HG03460 (cell line): Measurements from ENCODE around the gene CLSTN2.

Experiments
- ATAC-seq: cut with Tn5 transposase; IDR thresholded peaks from one replicate; pipeline ENCODE4 v1.9.1; 2021; ENCODE audit not compliant: unreplicated experiment

CLSTN2 gene

DNA sequence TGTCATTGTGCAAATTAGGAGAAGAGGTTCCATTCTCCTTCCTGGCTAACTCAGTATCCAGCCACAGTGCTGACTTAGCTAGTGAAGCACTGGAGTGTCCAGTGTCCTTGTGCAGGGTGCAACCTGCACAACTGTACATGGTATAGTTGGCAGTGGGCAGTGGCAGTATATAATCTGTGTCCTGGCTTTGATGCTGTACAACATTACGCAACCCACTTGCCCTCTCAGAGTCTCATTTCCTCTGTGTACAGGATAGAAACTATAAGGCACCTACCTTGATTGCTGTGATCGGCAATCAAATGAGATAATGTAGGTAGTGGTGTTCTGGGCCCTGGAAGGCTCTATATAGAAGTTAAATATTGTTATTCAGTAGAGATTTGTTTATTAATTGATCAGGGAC is 333.6 kb downstream of the CLSTN2 start:
- no peak for ATAC-seq

DNA sequence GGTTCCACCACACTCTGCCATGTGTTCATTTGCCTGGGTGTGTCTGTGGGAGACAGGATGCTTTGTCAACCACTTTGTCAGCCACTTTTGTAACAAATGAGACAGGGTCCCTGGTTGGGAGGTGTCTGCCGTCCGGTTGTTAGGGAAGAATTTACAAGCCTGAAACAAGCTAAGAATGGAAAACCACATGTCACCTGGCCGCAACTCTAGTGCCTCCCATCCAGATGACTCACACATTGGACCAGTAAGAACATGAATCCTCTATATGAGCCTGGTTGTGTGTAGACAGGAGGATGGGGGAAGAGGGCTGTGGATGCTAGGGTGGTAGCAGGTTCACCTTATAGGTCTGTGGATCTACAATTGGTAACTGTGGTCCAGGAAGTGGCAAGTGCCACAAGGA is 335.3 kb downstream of the CLSTN2 start:
- ATAC-seq = no peak

DNA sequence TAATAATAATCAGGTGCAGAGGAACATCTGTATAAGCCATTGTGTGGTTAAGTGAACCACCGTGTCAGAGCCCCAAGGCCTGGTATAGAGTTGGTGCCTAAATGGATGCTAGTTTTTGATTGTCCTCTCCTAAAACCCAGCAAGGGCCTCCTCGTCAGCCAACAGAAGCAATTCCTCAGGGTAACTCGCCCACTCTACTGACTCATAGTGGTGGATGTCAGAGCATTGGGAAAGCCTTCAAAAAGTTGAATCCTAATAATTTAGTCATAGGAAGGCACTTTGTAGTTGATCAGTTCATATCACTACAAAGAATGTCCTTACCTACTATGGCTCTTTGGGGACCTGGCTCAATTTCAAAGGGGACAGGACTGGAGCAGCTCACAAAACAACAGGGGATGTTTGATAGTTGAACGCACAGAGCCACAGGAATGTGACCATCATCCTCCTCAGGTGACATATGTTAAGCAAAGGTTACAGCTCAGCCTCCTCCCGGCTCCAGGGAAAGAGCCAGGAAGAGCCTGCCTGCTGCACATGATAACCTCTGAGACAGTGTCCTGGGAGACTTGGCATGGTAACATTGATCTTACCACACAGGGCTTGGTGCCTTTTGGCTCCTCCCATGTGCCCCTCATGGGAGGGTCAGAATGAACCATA is 338.7 kb downstream of the CLSTN2 start:
- no peak for ATAC-seq

DNA sequence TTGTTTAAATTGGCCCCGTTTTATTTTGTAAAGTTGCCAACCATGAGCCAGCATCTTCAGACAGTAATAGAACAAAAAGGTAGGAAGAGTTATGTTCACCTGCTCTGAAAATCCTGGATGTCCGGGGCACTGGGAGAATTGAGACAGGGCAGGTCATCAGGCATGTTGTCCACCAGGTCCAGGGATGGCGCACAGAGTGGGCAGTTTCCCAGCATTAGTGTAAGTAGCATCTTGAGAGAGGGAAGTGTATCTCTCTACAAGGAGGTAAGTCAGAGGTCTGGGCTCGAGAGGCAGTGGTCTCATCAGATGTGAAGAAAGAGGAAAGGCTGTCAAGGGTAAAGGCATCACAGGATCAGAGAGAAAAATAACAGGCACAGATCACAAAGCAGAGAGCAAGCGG is 339.4 kb downstream of the CLSTN2 start:
- ATAC-seq = no peak

DNA sequence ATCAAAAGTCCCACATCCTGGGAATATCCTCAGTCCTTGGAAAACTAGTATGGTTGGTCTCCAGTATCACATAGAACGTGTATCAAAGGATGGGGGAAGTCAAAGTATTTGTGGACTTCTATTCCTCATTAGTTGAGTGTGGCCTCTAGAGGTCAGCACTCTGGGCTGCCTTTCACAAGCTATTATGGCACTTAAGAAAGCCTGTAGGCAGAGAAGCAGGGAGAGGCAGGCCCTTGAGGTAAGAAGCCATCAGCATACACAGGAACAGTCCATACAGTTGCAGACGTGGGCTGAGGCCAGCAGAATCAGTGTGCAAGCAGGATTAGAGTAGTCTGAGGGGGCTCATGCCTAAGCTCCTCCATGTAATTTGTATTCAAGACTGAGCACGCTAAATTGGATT is 341.7 kb downstream of the CLSTN2 start:
- no peak for ATAC-seq

DNA sequence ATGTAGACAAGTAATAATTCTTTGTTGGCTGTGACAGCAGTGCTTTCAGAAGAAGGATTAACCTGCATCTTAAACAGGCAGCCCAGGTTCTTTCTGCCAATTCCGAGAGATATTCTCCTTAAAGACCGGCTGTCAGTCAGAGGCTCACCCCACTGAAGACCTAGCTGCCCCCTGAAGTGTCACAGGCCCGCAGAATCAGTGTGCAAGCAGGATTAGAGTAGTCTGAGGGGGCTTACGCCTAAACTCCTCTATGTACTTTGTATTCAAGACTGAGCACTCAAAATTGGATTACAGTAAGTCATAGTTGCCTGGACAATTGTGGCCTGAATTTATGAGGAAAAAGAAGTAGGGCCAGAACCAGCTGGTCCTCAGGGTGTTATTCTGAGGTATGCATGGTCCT is 342.9 kb downstream of the CLSTN2 start:
- ATAC-seq = no peak

DNA sequence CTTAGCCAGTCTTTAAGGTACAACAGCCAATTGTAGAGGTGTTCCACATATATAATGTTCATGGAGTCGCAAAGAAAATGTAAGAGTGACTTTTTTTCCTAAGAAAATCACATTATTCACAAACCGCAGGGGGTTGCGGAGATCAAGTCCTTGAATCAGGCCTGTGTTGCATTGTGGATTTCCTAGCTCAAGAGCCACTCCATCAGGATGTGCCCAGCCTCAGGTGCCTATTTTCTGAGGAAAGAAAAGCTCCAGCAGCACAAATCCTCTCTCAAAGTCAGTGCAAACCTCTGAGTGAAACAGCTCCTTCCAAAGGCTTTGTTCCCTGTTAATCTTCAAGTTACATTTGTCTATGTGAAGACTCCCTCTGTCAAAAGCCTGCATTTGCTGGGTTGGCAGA is 349.4 kb downstream of the CLSTN2 start:
- no peak for ATAC-seq

DNA sequence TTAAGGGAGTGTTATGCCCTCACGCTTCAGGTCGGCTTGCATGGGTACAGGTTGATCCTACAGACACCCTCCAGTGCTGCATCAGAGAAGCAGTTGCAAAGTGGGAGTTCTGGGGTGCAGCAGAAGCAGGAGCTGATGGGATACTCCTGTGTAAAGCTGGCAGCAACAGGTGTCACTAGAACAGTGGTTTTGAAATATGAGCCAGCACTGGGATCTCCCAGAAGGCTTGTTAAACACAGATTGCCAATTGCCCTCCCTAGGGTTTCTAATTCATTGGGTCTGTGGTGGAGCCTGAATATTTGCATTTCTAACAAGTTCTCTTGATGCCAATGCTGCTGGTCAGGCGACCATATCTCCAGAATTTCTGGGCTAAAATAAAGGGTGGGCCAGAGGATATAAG is 350.4 kb downstream of the CLSTN2 start:
- ATAC-seq = no peak

DNA sequence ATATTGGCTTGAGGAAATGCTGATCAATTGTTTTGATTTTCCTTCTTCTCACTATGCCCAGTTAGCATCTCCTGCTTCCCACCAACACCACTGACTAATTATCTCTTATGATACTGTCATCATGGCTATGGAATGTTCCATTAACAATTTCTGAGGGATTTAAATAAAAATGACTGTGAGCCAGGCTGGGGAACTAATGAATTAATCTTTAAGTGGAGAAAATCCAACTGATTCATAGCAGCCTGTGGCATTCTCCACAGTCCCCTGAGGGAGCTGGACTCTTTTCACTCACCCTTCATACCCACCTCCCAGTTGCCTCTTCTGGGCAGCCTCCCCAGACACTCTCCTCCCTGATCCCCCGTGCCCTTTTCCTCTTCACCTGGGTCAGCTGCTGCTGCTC is 353.6 kb downstream of the CLSTN2 start:
- ATAC-seq = no peak

DNA sequence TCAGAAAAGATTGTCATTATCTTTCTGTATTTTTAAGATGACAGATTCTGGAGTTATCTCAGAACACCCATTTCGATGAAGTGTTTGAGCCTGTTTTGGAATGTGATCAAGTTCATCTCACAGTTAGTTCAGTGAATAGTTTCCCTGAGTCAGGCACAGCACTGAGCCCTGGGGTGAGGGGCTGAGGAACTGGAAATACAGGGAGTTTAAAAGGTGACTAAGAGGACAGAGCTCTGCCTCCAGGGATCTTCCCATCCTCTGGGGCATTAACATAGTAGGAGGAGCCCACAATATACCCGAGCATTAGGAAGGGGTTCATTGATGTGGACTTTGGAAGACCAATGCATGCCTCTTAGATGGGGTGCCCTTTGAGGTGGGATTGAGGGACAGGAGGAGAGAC is 355.1 kb downstream of the CLSTN2 start:
- no peak for ATAC-seq

DNA sequence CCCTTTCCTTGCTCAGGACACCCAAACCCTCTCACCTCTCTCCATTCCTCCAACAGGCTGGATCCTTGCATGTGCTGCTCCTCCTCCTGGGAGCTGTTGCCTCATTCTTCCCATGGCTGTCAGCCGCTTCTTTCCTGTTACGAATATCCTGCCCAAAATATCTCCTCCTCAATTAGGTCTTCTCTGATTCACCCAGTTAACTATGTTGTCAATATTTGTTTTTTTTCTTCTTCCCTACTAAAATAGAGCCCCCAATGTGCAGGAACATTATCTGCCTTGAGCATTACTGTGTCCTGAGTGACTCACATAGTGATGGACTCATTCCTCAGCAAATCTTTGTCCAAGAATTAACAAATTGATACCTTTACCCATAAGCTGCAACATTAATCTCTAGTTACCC is 357.2 kb downstream of the CLSTN2 start:
- no peak for ATAC-seq

DNA sequence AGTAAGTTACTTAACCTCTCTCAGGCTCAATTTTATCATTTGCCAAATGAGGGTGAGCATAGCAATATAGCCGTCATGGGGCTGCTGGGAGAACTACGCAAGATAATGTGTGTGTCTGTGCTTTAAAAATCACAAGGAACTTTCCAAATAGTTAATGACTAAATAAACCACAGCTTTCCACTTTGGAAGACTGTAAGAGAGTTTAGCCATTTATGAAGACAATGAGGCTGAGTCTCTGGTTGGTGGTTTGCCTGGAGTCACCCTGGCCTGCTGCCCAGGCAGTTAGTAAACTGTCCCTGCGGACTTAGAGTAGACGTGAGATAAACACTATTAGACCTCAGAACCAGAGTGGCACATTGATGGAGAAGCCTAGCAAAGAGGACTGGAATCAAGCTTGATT is 357.7 kb downstream of the CLSTN2 start:
- no peak for ATAC-seq

DNA sequence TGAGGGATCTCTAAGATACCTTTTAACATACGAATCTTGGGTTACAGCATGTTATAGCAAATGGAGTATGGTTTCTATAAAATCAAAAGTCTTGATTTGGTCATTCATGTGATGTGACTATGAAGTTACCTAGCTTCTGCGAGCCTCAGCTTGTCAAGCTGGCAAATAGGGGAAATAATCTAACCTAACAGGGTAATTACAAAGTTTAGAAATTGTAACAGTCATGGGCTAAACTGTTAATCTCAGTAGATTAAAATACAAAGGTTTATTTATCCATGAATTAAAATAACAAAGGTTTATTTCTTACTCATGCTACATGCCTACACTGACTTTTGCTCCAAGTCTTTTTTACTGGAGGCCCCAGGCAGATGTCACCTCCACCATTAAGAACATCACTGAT is 359.1 kb downstream of the CLSTN2 start:
- ATAC-seq = no peak

DNA sequence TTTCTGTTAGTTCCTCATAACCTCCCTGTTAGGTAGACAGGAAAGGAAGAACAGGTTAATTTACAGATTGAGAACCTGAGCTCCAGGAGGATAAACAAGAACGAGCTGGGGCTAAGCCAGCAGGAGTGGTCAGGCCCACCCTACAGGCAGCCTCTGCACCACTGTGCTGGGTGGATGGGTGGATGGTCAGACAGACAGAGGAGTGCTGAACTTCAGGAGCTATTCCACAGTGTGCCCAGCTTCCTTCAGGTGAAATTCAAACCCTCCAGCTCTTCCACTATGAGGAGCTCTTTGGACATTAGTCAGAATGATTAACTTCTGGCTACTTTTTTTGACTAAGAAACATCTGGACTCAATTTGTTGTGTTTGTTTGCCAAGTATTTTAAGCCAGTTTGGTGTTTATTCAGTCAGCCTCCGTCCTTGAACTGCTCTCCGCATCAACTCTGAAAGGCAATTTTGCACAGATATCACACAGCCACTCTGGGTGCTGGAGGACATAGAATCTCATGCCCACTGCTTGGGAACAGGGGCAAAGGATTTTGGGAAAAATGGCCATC is 361.9 kb downstream of the CLSTN2 start:
- no peak for ATAC-seq

DNA sequence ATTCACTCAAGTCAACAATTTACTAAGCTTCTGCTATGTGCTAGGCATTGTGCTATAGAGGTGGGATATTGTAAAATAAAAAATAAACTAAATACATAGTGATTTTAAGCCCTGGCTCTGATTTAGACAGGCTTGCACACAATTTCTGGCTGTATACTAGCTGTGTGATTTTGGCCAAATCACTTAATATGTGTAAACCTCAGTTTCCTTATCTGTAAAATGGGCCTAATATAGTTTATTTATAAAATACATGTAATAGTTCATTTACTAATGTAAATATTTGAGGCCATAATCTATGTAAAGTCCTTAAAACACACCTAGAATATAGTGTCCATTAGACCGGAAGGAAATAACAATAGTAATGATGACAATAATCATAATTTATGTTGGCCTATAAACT is 363.1 kb downstream of the CLSTN2 start:
- no peak for ATAC-seq

DNA sequence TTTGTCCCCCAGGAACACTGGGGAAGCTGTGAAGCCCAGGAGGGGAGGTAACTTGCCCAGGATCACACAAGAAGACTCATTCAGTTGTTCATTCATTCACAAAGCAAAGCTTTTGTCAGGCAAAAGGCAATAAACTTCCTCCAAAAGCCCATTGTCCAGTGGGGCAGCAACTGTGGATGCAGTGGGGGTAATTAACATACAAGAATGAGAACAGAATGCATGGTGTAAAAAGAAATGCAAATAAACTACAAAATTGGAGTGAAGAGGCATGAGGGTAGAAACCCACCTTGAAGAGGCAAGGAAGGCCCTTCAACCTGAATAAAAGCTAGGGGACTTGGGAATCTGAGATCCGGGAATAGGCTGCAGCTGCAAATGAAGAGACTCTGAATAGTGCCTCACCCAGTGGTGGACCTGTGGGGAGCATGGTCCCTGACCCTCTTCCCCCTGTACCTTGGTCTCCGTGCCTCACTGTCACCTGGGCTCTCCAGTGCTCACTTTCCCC is 363.6 kb downstream of the CLSTN2 start:
- ATAC-seq = no peak

DNA sequence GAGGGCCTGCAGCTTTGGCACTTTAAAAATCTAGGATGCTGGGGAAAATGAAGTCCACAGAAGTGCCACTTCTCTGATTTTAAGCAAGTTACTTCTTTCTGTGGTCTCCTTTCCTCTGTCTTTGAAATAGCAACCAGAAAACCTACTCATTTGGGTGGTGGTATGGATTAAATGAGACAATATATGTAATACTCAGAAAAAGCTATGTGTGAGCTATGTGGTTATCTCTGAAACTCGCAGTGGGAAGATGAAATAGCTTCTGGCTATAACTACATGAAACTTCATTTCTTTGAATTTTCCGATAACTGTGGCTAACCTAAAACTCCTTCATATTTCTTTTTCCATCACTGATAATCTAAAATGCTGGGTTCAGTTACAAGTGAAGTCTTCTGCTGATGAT is 368.9 kb downstream of the CLSTN2 start:
- no peak for ATAC-seq

DNA sequence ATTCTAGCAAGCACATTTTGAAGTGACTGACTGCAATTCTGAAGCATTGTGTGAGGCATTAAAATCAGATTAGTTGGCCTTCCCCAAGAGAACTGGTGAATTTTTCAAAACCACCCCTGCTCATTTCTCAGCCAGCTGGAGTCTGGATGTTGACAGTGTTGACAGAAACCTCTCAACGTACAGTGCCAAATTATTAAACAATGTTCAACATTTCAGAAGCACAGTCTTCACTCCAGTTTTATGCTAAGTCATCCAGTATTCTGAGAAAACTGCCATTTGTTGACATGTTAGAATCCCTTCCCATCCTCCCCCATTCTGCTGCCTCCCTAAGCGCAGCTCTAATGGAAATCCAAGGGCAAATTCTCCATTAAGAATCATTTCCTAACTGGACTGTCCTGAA is 373.6 kb downstream of the CLSTN2 start:
- no peak for ATAC-seq

DNA sequence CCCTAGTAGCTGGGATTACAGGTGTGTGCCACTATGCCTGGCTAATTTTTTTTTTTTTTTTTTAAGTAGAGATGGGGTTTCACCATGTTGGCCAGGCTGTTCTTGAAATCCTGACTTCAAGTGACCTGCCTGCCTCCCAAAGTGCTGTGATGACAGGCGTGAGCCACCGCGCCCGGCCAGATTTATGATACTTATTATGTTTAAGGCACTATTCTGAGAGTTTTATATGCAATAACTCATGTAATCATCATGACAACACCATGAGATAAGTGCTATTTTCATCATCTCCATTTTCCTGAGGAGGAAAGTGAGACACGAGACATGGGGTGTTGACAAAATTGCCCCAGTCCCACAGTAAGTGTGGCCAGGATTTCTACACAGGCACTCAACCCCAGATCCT is 376.4 kb downstream of the CLSTN2 start:
- ATAC-seq = no peak

DNA sequence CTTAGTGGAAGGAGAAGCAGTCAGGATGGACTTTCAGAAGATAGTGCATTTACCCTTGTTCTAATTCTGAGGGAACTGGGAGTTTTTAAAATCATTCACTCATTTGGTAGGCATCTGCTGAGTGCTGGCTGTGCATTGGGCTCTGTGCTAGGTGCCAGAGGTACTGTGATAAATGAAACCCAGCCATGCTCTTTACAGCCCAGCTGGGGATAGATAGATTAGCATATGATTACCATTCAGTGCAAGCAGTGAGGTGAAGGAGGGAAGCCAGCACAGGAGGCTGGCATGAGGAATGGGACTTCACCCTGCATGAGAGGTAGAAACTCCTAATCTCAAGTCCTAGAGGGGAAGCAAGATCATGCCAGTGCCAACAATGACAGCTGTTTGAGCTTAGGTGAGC is 381.0 kb downstream of the CLSTN2 start:
- no peak for ATAC-seq

DNA sequence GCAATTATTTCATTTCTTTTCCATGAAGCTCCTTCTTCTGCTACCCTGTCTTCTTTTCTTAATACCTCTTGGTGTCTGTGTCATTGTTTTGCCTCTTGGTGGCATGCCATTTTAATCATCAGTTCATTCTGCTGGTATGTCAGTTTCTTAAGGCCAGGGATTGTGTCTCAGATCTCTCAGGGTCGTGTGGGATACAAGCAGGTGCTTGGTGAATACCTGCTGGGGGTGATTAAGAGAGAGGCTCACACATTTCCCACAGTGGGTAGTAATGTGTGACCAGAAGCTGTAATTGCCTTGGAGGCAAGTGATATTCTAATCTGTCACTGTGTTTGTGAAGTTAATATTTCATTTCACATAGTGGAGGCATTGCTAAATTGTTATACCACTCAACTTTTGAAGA is 381.5 kb downstream of the CLSTN2 start:
- no peak for ATAC-seq

DNA sequence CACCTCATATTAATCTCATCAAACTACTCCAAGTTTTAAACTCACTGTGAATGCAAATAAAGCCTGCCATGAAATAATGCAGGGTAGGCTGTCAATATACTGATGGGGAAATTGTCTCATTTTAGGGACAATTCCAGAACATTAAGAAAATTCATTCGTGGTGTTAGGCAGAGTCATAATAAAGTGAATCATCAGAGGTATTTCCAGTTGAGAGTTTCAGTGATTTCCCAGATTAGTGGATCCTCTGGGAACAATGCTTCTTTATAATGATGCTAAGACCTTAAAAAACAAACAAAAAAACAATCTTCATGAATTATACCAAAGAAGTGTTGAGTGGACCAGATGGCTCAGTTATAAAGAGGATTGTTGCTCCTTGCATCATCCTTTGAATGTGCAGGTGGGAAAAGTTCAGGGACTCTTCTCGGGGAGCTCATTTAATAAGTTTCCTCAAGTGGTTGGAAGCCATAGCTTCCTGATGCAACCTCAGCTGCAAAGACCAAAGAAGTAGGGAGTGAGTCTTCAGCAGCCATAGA is 381.9 kb downstream of the CLSTN2 start:
- ATAC-seq = no peak

DNA sequence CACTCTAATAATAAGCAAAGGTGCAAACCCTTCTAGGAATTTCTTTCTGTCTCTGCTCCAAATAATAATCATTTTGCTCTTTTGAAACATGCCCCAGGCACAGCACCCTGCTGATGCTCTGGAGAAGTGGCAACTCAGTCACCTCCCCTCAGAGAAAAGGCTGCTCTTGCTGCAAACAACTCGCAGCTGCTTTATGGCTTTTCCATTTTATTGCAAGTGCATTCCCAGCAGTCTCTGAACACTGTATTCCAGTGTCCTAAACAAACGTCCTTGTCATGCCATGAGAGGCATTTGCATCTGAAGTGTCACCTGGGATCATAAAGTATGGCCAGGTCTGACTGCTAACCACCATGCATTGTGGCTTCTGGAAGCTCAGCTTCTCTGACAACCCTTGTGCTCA is 384.8 kb downstream of the CLSTN2 start:
- ATAC-seq = no peak
